ENCODE results near the gene LRRTM4. TPM values are rescaled to one million over a fixed set of nuclear protein-coding genes. Genes with fewer than 3 reads are reported as not detected.

LRRTM4 gene
- total RNA-seq, 1 experiment from 2014 or later, result 0.13 TPM

GRCh38 chr2:77322431-77322830 is 199.7 kb downstream of the LRRTM4 start:
- Histone ChIP-seq H3K9me3 (ENCODE audit: low read depth, low read length, poor library complexity, severe bottlenecking) (no peaks in the 10 kb centered on the region), H3K4me1 (ENCODE audit: insufficient read depth, low read length, poor library complexity, severe bottlenecking) (no peaks in the 10 kb centered on the region), H3K27ac (ENCODE audit: low read depth, low read length, poor library complexity, severe bottlenecking) (no peak overlapping the region), H3K36me3 (ENCODE audit: insufficient read depth, low read length, poor library complexity, severe bottlenecking) (no peaks in the 10 kb centered on the region), H3K4me3 (ENCODE audit: low read depth, low read length, poor library complexity, severe bottlenecking) (no peak overlapping the region), H3K27me3 (replicated peaks; ENCODE audit: insufficient read depth, low read depth, low read length, poor library complexity) (no peaks in the 10 kb centered on the region)
- ChIA-PET CTCF (no interaction called here), POLR2A (ENCODE audit: low non-redundant PET) (no interaction called here)
- BruUV-seq (replicated peaks), result no TSS peak
- TF ChIP-seq EZH2 (IDR thresholded peaks at IDR 0.05; ENCODE audit: borderline replicate concordance, low read depth, low read length, poor library complexity, severe bottlenecking), result no peak
- TF ChIP-seq CTCF (conservative IDR thresholded peaks at IDR 0.05; ENCODE audit: low read depth, low read length), result no peak
- intact Hi-C loops (cut with micrococcal nuclease; ENCODE audit: unreplicated experiment), result no loop called here
- no peak for DNase-seq (ENCODE audit: low spot score)

GRCh38 chr2:77314721-77315120 is 207.5 kb downstream of the LRRTM4 start:
- Histone ChIP-seq H3K27me3 (replicated peaks; ENCODE audit: insufficient read depth, low read depth, low read length, poor library complexity) (no peaks in the 10 kb centered on the region), H3K4me3 (ENCODE audit: low read depth, low read length, poor library complexity, severe bottlenecking) (no peak overlapping the region), H3K4me1 (ENCODE audit: insufficient read depth, low read length, poor library complexity, severe bottlenecking) (no peaks in the 10 kb centered on the region), H3K9me3 (ENCODE audit: low read depth, low read length, poor library complexity, severe bottlenecking) (no peaks in the 10 kb centered on the region), H3K27ac (ENCODE audit: low read depth, low read length, poor library complexity, severe bottlenecking) (no peak overlapping the region), H3K36me3 (ENCODE audit: insufficient read depth, low read length, poor library complexity, severe bottlenecking) (no peaks in the 10 kb centered on the region)
- TF ChIP-seq EZH2 (IDR thresholded peaks at IDR 0.05; ENCODE audit: borderline replicate concordance, low read depth, low read length, poor library complexity, severe bottlenecking) (no peak), CTCF (conservative IDR thresholded peaks at IDR 0.05; ENCODE audit: low read depth, low read length) (no peak)
- DNase-seq (ENCODE audit: low spot score), result no peak
- CTCF ChIA-PET, result no interaction called here
- intact Hi-C loops (cut with micrococcal nuclease; ENCODE audit: unreplicated experiment), result no loop called here
- POLR2A ChIA-PET (ENCODE audit: low non-redundant PET), result interaction anchor here (0.6 kb wide), 1 partner anchor 430 kb away, joined by 3 read pairs; no protein-coding TSS in a partner anchor
- no TSS peak for BruUV-seq (replicated peaks)

- POLR2A ChIA-PET (ENCODE audit: low non-redundant PET), result no interaction called here
- Histone ChIP-seq H3K27me3 (replicated peaks; ENCODE audit: insufficient read depth, low read depth, low read length, poor library complexity) (no peaks in the 10 kb centered on the region), H3K4me3 (ENCODE audit: low read depth, low read length, poor library complexity, severe bottlenecking) (no peak overlapping the region), H3K27ac (ENCODE audit: low read depth, low read length, poor library complexity, severe bottlenecking) (no peak overlapping the region), H3K36me3 (ENCODE audit: insufficient read depth, low read length, poor library complexity, severe bottlenecking) (no peaks in the 10 kb centered on the region), H3K9me3 (ENCODE audit: low read depth, low read length, poor library complexity, severe bottlenecking) (no peaks in the 10 kb centered on the region), H3K4me1 (ENCODE audit: insufficient read depth, low read length, poor library complexity, severe bottlenecking) (no peaks in the 10 kb centered on the region)
- TF ChIP-seq EZH2 (IDR thresholded peaks at IDR 0.05; ENCODE audit: borderline replicate concordance, low read depth, low read length, poor library complexity, severe bottlenecking) (no peak), CTCF (conservative IDR thresholded peaks at IDR 0.05; ENCODE audit: low read depth, low read length) (no peak)
- BruUV-seq (replicated peaks), result no TSS peak
- DNase-seq (ENCODE audit: low spot score), result no peak
- CTCF ChIA-PET, result no interaction called here
- intact Hi-C loops (cut with micrococcal nuclease; ENCODE audit: unreplicated experiment), result no loop called here
These were observed 211.8 kb downstream of the LRRTM4 start for GRCh38 chr2:77310416-77310815.

Data from A673 (cell line).